Measurements from ENCODE around the gene DLGAP3. TPM values are rescaled to one million over a fixed set of nuclear protein-coding genes. Genes with fewer than 3 reads are reported as not detected.

Gene DLGAP3
- polyA plus RNA-seq, 1 donor (not counting 4 experiments of a cell fraction or from before 2014, with no cell fraction given) = not detected

DNA sequence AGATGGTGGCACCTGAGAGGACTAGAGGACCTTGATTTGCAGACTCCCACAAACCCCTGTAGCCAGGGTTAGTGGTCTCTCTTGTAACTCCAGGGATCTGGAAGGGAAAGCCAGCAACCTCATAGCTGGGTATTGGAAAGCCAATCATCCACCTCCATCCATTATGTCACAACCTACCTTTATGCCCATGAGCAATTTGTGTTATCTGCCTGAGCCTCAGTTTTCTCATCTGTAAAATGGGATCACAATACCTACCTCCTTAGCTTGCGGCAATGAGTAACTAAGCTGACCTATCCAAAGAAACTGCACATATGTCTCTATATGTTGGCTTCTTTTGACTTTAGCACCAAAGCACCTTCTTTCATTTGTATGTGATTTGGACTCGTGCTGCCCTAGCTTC lies 14.5 kb downstream of the DLGAP3 start:
- Histone ChIP-seq H3K36me3 (ENCODE audit: control insufficient read depth in 2 of 2, extremely low read depth in 1 of 2, insufficient read depth in 2 of 2, low read length in 2 of 2) (no peaks in the 10 kb centered on the region), H3K9me3 (ENCODE audit: control insufficient read depth, low read depth, low read length) (no peaks in the 10 kb centered on the region), H3K4me3 (ENCODE audit: control insufficient read depth in 2 of 3, extremely low read depth in 1 of 3, insufficient read depth in 2 of 3, low read depth in 1 of 3, low read length in 3 of 3) (no peak overlapping the region), H2AFZ (ENCODE audit: control insufficient read depth, low read length) (no peak overlapping the region), H4K20me1 (ENCODE audit: control insufficient read depth, extremely low read depth, insufficient read depth, low read length) (no peaks in the 10 kb centered on the region), H3K27ac (ENCODE audit: control insufficient read depth, insufficient read depth, low read length) (no peak overlapping the region), H3K4me1 (ENCODE audit: control insufficient read depth, extremely low read depth, insufficient read depth, low read length) (no peaks in the 10 kb centered on the region), H3K79me2 (ENCODE audit: control insufficient read depth, insufficient read depth, low read length) (no peaks in the 10 kb centered on the region), H3K9me1 (ENCODE audit: control insufficient read depth, extremely low read depth, insufficient read depth, low read length) (no peaks in the 10 kb centered on the region), H3K9ac (ENCODE audit: control insufficient read depth, extremely low read depth, insufficient read depth, low read length) (no peak overlapping the region), H3K4me2 (ENCODE audit: control insufficient read depth, extremely low read depth, insufficient read depth, low read depth, low read length) (no peak overlapping the region), H3K27me3 (ENCODE audit: control insufficient read depth, extremely low read depth, insufficient read depth, low read length) (no peaks in the 10 kb centered on the region)
- DNase-seq (ENCODE audit: low read depth, low spot score) = no peak
- TF ChIP-seq EZH2 (IDR thresholded peaks at IDR 0.05; ENCODE audit: low read length) = no peak
- TF ChIP-seq, protein P1, sequence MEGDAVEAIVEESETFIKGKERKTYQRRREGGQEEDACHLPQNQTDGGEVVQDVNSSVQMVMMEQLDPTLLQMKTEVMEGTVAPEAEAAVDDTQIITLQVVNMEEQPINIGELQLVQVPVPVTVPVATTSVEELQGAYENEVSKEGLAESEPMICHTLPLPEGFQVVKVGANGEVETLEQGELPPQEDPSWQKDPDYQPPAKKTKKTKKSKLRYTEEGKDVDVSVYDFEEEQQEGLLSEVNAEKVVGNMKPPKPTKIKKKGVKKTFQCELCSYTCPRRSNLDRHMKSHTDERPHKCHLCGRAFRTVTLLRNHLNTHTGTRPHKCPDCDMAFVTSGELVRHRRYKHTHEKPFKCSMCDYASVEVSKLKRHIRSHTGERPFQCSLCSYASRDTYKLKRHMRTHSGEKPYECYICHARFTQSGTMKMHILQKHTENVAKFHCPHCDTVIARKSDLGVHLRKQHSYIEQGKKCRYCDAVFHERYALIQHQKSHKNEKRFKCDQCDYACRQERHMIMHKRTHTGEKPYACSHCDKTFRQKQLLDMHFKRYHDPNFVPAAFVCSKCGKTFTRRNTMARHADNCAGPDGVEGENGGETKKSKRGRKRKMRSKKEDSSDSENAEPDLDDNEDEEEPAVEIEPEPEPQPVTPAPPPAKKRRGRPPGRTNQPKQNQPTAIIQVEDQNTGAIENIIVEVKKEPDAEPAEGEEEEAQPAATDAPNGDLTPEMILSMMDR (optimal IDR thresholded peaks at IDR 0.05 in 1 of 3, IDR thresholded peaks at IDR 0.05 in 1 of 3, conservative IDR thresholded peaks at IDR 0.05 in 1 of 3; ENCODE audit: extremely low read depth in 1 of 3, insufficient read depth in 2 of 3, low read length in 3 of 3) = no peak
- dilution Hi-C loops (cut with MboI; ENCODE audit: extremely low pct_ligation_motif_present, low sequenced_read_pairs) = no loop called here
- no peak for FAIRE-seq

DNA sequence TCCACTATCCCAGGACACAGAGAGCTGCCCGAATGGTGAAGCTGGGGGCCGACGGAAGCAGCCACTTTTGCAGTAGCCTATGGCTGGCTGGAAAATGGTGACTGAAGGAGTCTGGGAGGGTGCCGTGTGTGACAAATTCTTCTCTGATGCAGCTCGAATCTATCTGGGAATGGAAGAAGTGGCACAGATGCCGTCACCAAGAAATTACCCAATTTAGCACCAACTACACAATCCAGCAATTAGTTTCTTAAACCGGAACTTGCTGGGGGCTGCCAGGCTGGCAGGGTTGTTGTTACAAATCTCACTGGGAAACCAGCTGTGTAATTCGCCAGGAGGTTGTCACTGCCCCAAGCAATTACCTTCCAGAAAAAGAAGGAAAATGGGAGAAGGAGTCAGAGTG lies 18.0 kb downstream of the DLGAP3 start:
- no peaks in the 10 kb centered on the region for H3K27me3 ChIP-seq (ENCODE audit: control insufficient read depth, extremely low read depth, insufficient read depth, low read length)

More for the DNA sequence above, 18.0 kb downstream of the DLGAP3 start:
- H4K20me1 ChIP-seq (ENCODE audit: control insufficient read depth, extremely low read depth, insufficient read depth, low read length) = peaks cover 2% of the 10 kb centered on the region
- no peaks in the 10 kb centered on the region for H3K9me3 ChIP-seq (ENCODE audit: control insufficient read depth, low read depth, low read length)
- H3K4me2 ChIP-seq (ENCODE audit: control insufficient read depth, extremely low read depth, insufficient read depth, low read depth, low read length) = no peak overlapping the region
- H3K9ac ChIP-seq (ENCODE audit: control insufficient read depth, extremely low read depth, insufficient read depth, low read length) = no peak overlapping the region
- DNase-seq (ENCODE audit: low read depth, low spot score) (no peak), FAIRE-seq (no peak)
- no peak overlapping the region for H2AFZ ChIP-seq (ENCODE audit: control insufficient read depth, low read length)
- TF ChIP-seq EZH2 (IDR thresholded peaks at IDR 0.05; ENCODE audit: low read length) = no peak
- TF ChIP-seq, protein P1 (optimal IDR thresholded peaks at IDR 0.05 in 1 of 3, IDR thresholded peaks at IDR 0.05 in 1 of 3, conservative IDR thresholded peaks at IDR 0.05 in 1 of 3; ENCODE audit: extremely low read depth in 1 of 3, insufficient read depth in 2 of 3, low read length in 3 of 3) = no peak
- H3K9me1 ChIP-seq (ENCODE audit: control insufficient read depth, extremely low read depth, insufficient read depth, low read length) = no peaks in the 10 kb centered on the region
- dilution Hi-C loops (cut with MboI; ENCODE audit: extremely low pct_ligation_motif_present, low sequenced_read_pairs) = no loop called here
- H3K36me3 ChIP-seq (ENCODE audit: control insufficient read depth in 2 of 2, extremely low read depth in 1 of 2, insufficient read depth in 2 of 2, low read length in 2 of 2) = no peaks in the 10 kb centered on the region
- no peaks in the 10 kb centered on the region for H3K79me2 ChIP-seq (ENCODE audit: control insufficient read depth, insufficient read depth, low read length)
- H3K4me3 ChIP-seq (ENCODE audit: control insufficient read depth in 2 of 3, extremely low read depth in 1 of 3, insufficient read depth in 2 of 3, low read depth in 1 of 3, low read length in 3 of 3) = no peak overlapping the region
- H3K27ac ChIP-seq (ENCODE audit: control insufficient read depth, insufficient read depth, low read length) = no peak overlapping the region
- no peaks in the 10 kb centered on the region for H3K4me1 ChIP-seq (ENCODE audit: control insufficient read depth, extremely low read depth, insufficient read depth, low read length)

Measured in keratinocyte (primary cell).